Neural cell (in vitro differentiated cells): ENCODE data around the gene UBL3. TPM values are rescaled to one million over a fixed set of nuclear protein-coding genes. Genes with fewer than 3 reads are reported as not detected.

ENCODE experiments used
- H2AFZ ChIP-seq: fragments of 200-600, 300-800 bp; sonication (generic), shearing (Covaris generic); 2 replicates; pipeline ENCODE4 v1.6.0; 2014; ENCODE audit warnings: low read depth, mild to moderate bottlenecking, antibody characterized with exemption, low read length, moderate library complexity
- H3F3A ChIP-seq: fragments of 200-600 bp; shearing (Covaris generic); 2 replicates; pipeline ENCODE4 v1.6.1; 2016; ENCODE audit warnings: mild to moderate bottlenecking, moderate library complexity, mixed read lengths, antibody characterized with exemption, low read length; ENCODE audit not compliant: insufficient read depth, poor library complexity, severe bottlenecking
- H3K27ac ChIP-seq: fragments of 200-600, 300-800 bp; sonication (generic), shearing (Covaris generic); 2 replicates; pipeline ENCODE4 v1.5.1; 2014; ENCODE audit warnings: mild to moderate bottlenecking, low read length, moderate library complexity
- H3K27me3 ChIP-seq: fragments of 300-800, 200-600 bp; sonication (generic), shearing (Covaris generic); 2 replicates; pipeline ENCODE4 v1.6.0; 2014; ENCODE audit warnings: mild to moderate bottlenecking, low read depth, low read length, moderate library complexity; ENCODE audit not compliant: insufficient read depth
- H3K36me3 ChIP-seq: fragments of 300-800, 200-600 bp; sonication (generic), shearing (Covaris generic); 2 replicates; pipeline ENCODE4 v1.5.1; 2014; ENCODE audit warnings: mild to moderate bottlenecking, antibody characterized with exemption, low read length, moderate library complexity; ENCODE audit not compliant: insufficient read depth
- H3K4me2 ChIP-seq: fragments of 300-800, 200-600 bp; sonication (generic), shearing (Covaris generic); 2 replicates; pipeline ENCODE4 v1.6.0; 2014; ENCODE audit warnings: mild to moderate bottlenecking, low read length
- H3K4me3 ChIP-seq: fragments of 300-800, 200-600 bp; sonication (generic), shearing (Covaris generic); 2 replicates; pipeline ENCODE4 v1.5.1; 2014; ENCODE audit warnings: mild to moderate bottlenecking, low read length, moderate library complexity
- H3K79me2 ChIP-seq: fragments of 200-600 bp; shearing (Covaris generic); replicated peaks from 2 replicates; pipeline ENCODE4 v1.6.0; 2014; ENCODE audit warnings: mild to moderate bottlenecking, low read length, moderate library complexity; ENCODE audit not compliant: insufficient read depth
- H3K9ac ChIP-seq: fragments of 300-800, 200-600 bp; sonication (generic), shearing (Covaris generic); 2 replicates; pipeline ENCODE4 v1.6.1; 2016; ENCODE audit warnings: mild to moderate bottlenecking, low read length, mixed read lengths
- H3K9me2 ChIP-seq: fragments of 200-600 bp; shearing (Covaris generic); 2 replicates; pipeline ENCODE4 v1.6.1; 2016; ENCODE audit warnings: mild to moderate bottlenecking, low read length, mixed read lengths; ENCODE audit not compliant: insufficient read depth
- H3K9me3 ChIP-seq: fragments of 200-600, 300-800 bp; sonication (generic), shearing (Covaris generic); 2 replicates; pipeline ENCODE4 v1.6.1; 2016; ENCODE audit warnings: mild to moderate bottlenecking, mixed run types, low read length, moderate library complexity, mixed read lengths
- H4K20me1 ChIP-seq: fragments of 200-600 bp; shearing (Covaris generic); 2 replicates; pipeline ENCODE4 v1.6.1; 2016; ENCODE audit warnings: mild to moderate bottlenecking, mixed run types; ENCODE audit not compliant: insufficient read depth
- CTCF ChIP-seq: fragments of 450-650 bp; IDR thresholded peaks from 2 replicates; pipeline ENCODE4 v1.5.1; 2014; ENCODE audit warnings: antibody characterized with exemption, mild to moderate bottlenecking, moderate library complexity; ENCODE audit not compliant: poor library complexity, severe bottlenecking
- EP300 ChIP-seq: fragments of 450-650 bp; conservative IDR thresholded peaks from 2 replicates; pipeline ENCODE4 v1.6.1; 2014; ENCODE audit warnings: antibody characterized with exemption, mild to moderate bottlenecking, moderate library complexity; ENCODE audit not compliant: poor library complexity, severe bottlenecking
- EZH2 ChIP-seq: fragments of 200-600, 300-800 bp; shearing (Covaris generic), sonication (generic); IDR thresholded peaks from 2 replicates; pipeline ENCODE4 v1.6.1; 2014; ENCODE audit warnings: antibody characterized with exemption, low read length, borderline replicate concordance, mild to moderate bottlenecking; ENCODE audit not compliant: insufficient read depth, poor library complexity, severe bottlenecking
- MXI1 ChIP-seq: fragments of 450-650 bp; conservative IDR thresholded peaks from 2 replicates; pipeline ENCODE4 v1.6.1; 2014; ENCODE audit warnings: antibody characterized with exemption, mild to moderate bottlenecking; ENCODE audit not compliant: poor library complexity, severe bottlenecking
- POLR2AphosphoS5 ChIP-seq: IDR thresholded peaks from 2 replicates; pipeline ENCODE4 v1.6.1; 2012
- RAD21 ChIP-seq: fragments of 450-650 bp; conservative IDR thresholded peaks from 2 replicates; pipeline ENCODE4 v1.6.1; 2014; ENCODE audit warnings: antibody characterized with exemption, mild to moderate bottlenecking, moderate library complexity
- SMC3 ChIP-seq: fragments of 450-650 bp; conservative IDR thresholded peaks from 2 replicates; pipeline ENCODE4 v1.6.1; 2014; ENCODE audit warnings: antibody characterized with exemption, mild to moderate bottlenecking, moderate library complexity; ENCODE audit not compliant: poor library complexity
- TAF1 ChIP-seq: IDR thresholded peaks from 2 replicates; pipeline ENCODE4 v1.6.1; 2012; ENCODE audit warnings: low read depth
- polyA plus RNA-seq: library from polyadenylated mRNA; depleted of rRNA; stranded (reverse); fragments of >200 nt; gene quantifications from 2 replicates; pipeline ENCODE4 v1.2.3, GENCODE V29; 2014
- TF ChIP-seq, protein P1 (sequence below): IDR thresholded peaks from 2 replicates; pipeline ENCODE4 v1.6.1; 2012; ENCODE audit warnings: borderline replicate concordance

The UBL3 gene
- polyA plus RNA-seq, 1 donor from 2014 or later: 35.8 TPM

GRCh38 chr13:29861694-29862110 is 11.3 kb upstream of the UBL3 start:
- Histone ChIP-seq H3K27me3 (no peaks in the 10 kb centered on the region), H4K20me1 (no peaks in the 10 kb centered on the region), H3K4me3 (no peak overlapping the region), H3K9me2 (no peaks in the 10 kb centered on the region), H3K9me3 (no peaks in the 10 kb centered on the region), H3K4me2 (no peak overlapping the region), H2AFZ (no peak overlapping the region), H3F3A (no peaks in the 10 kb centered on the region), H3K27ac (no peak overlapping the region), H3K79me2 (no peaks in the 10 kb centered on the region), H3K36me3 (no peaks in the 10 kb centered on the region), H3K9ac (no peak overlapping the region)
- TF ChIP-seq RAD21 (no peak), TAF1 (no peak), EZH2 (no peak), EP300 (no peak), MXI1 (no peak), CTCF (no peak), SMC3 (no peak), POLR2AphosphoS5 (no peak)
- TF ChIP-seq, protein P1, sequence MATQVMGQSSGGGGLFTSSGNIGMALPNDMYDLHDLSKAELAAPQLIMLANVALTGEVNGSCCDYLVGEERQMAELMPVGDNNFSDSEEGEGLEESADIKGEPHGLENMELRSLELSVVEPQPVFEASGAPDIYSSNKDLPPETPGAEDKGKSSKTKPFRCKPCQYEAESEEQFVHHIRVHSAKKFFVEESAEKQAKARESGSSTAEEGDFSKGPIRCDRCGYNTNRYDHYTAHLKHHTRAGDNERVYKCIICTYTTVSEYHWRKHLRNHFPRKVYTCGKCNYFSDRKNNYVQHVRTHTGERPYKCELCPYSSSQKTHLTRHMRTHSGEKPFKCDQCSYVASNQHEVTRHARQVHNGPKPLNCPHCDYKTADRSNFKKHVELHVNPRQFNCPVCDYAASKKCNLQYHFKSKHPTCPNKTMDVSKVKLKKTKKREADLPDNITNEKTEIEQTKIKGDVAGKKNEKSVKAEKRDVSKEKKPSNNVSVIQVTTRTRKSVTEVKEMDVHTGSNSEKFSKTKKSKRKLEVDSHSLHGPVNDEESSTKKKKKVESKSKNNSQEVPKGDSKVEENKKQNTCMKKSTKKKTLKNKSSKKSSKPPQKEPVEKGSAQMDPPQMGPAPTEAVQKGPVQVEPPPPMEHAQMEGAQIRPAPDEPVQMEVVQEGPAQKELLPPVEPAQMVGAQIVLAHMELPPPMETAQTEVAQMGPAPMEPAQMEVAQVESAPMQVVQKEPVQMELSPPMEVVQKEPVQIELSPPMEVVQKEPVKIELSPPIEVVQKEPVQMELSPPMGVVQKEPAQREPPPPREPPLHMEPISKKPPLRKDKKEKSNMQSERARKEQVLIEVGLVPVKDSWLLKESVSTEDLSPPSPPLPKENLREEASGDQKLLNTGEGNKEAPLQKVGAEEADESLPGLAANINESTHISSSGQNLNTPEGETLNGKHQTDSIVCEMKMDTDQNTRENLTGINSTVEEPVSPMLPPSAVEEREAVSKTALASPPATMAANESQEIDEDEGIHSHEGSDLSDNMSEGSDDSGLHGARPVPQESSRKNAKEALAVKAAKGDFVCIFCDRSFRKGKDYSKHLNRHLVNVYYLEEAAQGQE: no peak

DNA sequence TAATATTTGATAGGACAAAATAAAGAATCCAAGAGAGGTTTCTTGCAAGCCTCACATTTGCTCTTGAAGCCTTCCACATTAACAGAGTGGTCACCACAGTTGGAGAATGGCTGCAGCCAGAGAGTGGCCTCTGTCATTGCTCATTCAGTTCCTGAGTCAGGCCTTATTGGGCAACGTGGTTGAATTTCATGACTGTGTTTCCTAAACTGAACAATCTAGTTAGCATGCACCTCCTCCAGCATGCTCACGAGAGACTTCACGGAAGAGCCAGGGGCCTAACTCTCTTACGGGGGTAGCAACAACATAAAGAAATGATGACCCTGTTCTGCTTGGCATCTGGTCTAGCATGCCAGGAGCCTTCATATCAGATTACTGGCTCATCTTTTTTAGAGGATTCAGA is 9.6 kb upstream of the UBL3 start:
- H3K9ac ChIP-seq: no peak overlapping the region
- H3K79me2 ChIP-seq: no peaks in the 10 kb centered on the region
- no peak overlapping the region for H2AFZ ChIP-seq
- no peaks in the 10 kb centered on the region for H3K36me3 ChIP-seq
- no peaks in the 10 kb centered on the region for H3K9me2 ChIP-seq
- TF ChIP-seq EP300: no peak
- TF ChIP-seq, protein P1: no peak
- no peak for TF ChIP-seq EZH2
- no peak for TF ChIP-seq CTCF
- no peak for TF ChIP-seq RAD21
- no peak for TF ChIP-seq MXI1
- no peak for TF ChIP-seq SMC3
- no peak for TF ChIP-seq POLR2AphosphoS5
- H3K4me2 ChIP-seq: no peak overlapping the region
- H4K20me1 ChIP-seq: no peaks in the 10 kb centered on the region
- no peak overlapping the region for H3K4me3 ChIP-seq
- H3F3A ChIP-seq: no peaks in the 10 kb centered on the region
- no peaks in the 10 kb centered on the region for H3K27me3 ChIP-seq
- no peak overlapping the region for H3K27ac ChIP-seq
- H3K9me3 ChIP-seq: no peaks in the 10 kb centered on the region
